ENCODE data around the gene MAPRE3. TPM values are rescaled to one million over a fixed set of nuclear protein-coding genes. Genes with fewer than 3 reads are reported as not detected.

MAPRE3 gene
- total and polyA plus RNA-seq, 3 experiments from 2014 or later: 2.0 to 3.0 (median 2.4) TPM

- POLR2A ChIA-PET: no interaction called here
- no peaks in the 10 kb centered on the region for H3K4me1 ChIP-seq (ENCODE audit: insufficient read depth, low read length)
- no peak overlapping the region for H3K4me3 Mint-ChIP-seq
- H3K9me3 Mint-ChIP-seq: no peaks in the 10 kb centered on the region
- H3K4me3 ChIP-seq (ENCODE audit: low read length): no peak overlapping the region
- H3K27ac ChIP-seq (ENCODE audit: low read depth, low read length): no peak overlapping the region
- H3K27me3 ChIP-seq (ENCODE audit: insufficient read depth, low read length, poor library complexity, severe bottlenecking): no peaks in the 10 kb centered on the region
- H3K27ac Mint-ChIP-seq: no peak overlapping the region
- H3K9me3 ChIP-seq (ENCODE audit: low read length): no peaks in the 10 kb centered on the region
- H3K4me1 Mint-ChIP-seq: no peaks in the 10 kb centered on the region
- CTCF ChIA-PET: no interaction called here
- DNase-seq: no peak
- H3K36me3 Mint-ChIP-seq: peaks cover 0 to 20% (median 3%) of the 10 kb centered on the region in 3 donors
- no peaks in the 10 kb centered on the region for H3K36me3 ChIP-seq (ENCODE audit: insufficient read depth, low read length)
- no peaks in the 10 kb centered on the region for H3K27me3 Mint-ChIP-seq
These were observed 51.0 kb downstream of the MAPRE3 start for GRCh38 chr2:27021253-27022049.

DNA sequence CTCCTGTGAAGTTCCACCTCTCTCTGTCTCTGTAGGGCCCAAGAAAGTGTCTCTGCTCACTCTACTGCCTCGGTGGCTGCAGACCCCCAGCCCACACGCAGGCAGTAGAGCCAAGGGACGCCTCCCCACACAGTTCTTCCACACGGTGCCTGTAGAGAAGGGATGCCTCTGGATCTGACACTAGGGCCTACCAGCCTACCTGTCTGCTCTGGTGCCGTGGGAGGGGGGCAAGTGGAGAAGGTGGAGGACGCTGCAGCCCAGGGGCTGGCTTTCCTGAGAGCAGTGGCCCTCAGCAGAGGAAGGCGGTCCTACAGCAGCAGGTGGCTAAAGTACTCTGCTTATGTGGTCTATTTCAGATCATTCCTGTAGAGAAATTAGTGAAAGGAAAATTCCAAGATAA, 53.3 kb downstream of the MAPRE3 start:
- Histone ChIP-seq H3K27me3 (ENCODE audit: insufficient read depth, low read length, poor library complexity, severe bottlenecking) (no peaks in the 10 kb centered on the region), H3K9me3 (ENCODE audit: low read length) (no peaks in the 10 kb centered on the region), H3K4me3 (ENCODE audit: low read length) (no peak overlapping the region), H3K27ac (ENCODE audit: low read depth, low read length) (no peak overlapping the region), H3K36me3 (ENCODE audit: insufficient read depth, low read length) (no peaks in the 10 kb centered on the region), H3K4me1 (ENCODE audit: insufficient read depth, low read length) (no peaks in the 10 kb centered on the region)
- POLR2A ChIA-PET: no interaction called here
- Mint-ChIP-seq H3K36me3 (peaks cover 0 to 27% (median 3%) of the 10 kb centered on the region in 3 donors), H3K4me1 (peaks cover 0 to 4% (median 4%) of the 10 kb centered on the region in 3 donors), H3K27me3 (no peaks in the 10 kb centered on the region), H3K9me3 (no peaks in the 10 kb centered on the region), H3K4me3 (no peak overlapping the region), H3K27ac (no peak overlapping the region)
- CTCF ChIA-PET: no interaction called here
- DNase-seq: no peak

- no peak for DNase-seq
- Mint-ChIP-seq H3K4me3 (no peak overlapping the region), H3K36me3 (peaks cover 0 to 28% (median 3%) of the 10 kb centered on the region in 3 donors), H3K4me1 (peaks cover 0 to 6% (median 4%) of the 10 kb centered on the region in 3 donors), H3K27ac (no peak overlapping the region), H3K9me3 (no peaks in the 10 kb centered on the region), H3K27me3 (no peaks in the 10 kb centered on the region)
- CTCF ChIA-PET: no interaction called here
- no peaks in the 10 kb centered on the region for H3K27me3 ChIP-seq (ENCODE audit: insufficient read depth, low read length, poor library complexity, severe bottlenecking)
- no peak overlapping the region for H3K27ac ChIP-seq (ENCODE audit: low read depth, low read length)
- POLR2A ChIA-PET: no interaction called here
- no peaks in the 10 kb centered on the region for H3K9me3 ChIP-seq (ENCODE audit: low read length)
- no peaks in the 10 kb centered on the region for H3K4me1 ChIP-seq (ENCODE audit: insufficient read depth, low read length)
- H3K4me3 ChIP-seq (ENCODE audit: low read length): no peak overlapping the region
- no peaks in the 10 kb centered on the region for H3K36me3 ChIP-seq (ENCODE audit: insufficient read depth, low read length)
These were observed 53.8 kb downstream of the MAPRE3 start for GRCh38 chr2:27024188-27024587.

DNA sequence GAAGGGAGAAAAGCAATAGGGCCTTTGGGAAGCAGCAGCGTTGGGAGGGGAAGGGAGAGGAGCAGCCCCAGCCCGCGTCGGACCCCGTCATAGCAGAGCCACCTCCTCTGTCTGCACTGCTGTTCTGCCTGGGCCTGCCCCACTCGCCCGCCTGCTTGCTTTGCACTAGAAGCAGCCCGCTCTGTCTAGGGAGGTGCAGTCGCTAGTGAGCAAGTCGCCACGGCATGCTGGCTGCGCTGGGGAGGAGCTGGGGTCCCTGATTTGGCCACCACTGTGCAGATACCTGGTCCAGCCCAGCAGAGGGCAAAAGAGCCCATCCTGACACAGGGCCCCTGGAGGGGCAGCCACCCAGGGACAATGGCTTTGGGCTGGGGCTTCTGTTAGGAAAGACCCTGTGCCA, 54.4 kb downstream of the MAPRE3 start:
- Mint-ChIP-seq H3K4me3 (no peak overlapping the region), H3K4me1 (peaks cover 0 to 13% (median 9%) of the 10 kb centered on the region in 3 donors), H3K36me3 (peaks cover 0 to 28% (median 5%) of the 10 kb centered on the region in 3 donors), H3K27ac (no peak overlapping the region), H3K9me3 (no peaks in the 10 kb centered on the region), H3K27me3 (no peaks in the 10 kb centered on the region)
- Histone ChIP-seq H3K4me3 (ENCODE audit: low read length) (no peak overlapping the region), H3K27me3 (ENCODE audit: insufficient read depth, low read length, poor library complexity, severe bottlenecking) (no peaks in the 10 kb centered on the region), H3K36me3 (ENCODE audit: insufficient read depth, low read length) (no peaks in the 10 kb centered on the region), H3K4me1 (ENCODE audit: insufficient read depth, low read length) (no peaks in the 10 kb centered on the region), H3K9me3 (ENCODE audit: low read length) (no peaks in the 10 kb centered on the region), H3K27ac (ENCODE audit: low read depth, low read length) (no peak overlapping the region)
- CTCF ChIA-PET: interaction anchor here (1.1 to 1.2 kb wide), 2 partner anchors 62 to 64 kb away, joined by 3 read pairs; partner anchors contain the start of gene KHK
- POLR2A ChIA-PET: interaction anchor here (0.7 kb wide), 1 partner anchor 25 kb away, joined by 3 read pairs; no protein-coding TSS in a partner anchor
- no peak for DNase-seq

DNA sequence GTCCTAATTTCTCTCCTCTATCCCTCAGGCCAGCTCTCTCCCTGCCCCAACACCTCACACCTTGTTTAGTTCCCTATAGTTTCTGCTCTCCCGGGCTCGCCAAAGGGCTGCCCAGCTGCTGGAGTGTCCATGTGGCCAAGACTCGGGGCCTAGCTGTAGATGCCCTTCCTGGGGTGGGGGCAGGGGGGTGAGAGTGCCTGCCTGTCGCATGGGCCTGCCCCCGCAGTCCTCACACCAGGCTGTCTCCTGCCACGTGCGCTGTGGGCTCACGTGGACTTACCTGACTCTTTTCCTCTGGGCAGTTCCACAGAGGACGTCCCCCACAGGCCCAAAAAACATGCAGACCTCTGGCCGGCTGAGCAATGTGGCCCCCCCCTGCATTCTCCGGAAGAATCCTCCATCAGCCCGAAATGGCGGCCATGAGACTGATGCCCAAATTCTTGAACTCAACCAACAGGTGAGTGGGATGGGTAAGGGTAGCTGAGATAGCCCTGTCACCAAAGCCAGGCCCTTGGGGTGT, 54.9 kb downstream of the MAPRE3 start:
- H3K9me3 ChIP-seq (ENCODE audit: low read length): no peaks in the 10 kb centered on the region
- CTCF ChIA-PET: interaction anchor here (1.1 to 1.2 kb wide), 2 partner anchors 61 to 64 kb away, joined by 3 read pairs; partner anchors contain the start of gene KHK
- H3K4me3 Mint-ChIP-seq: no peak overlapping the region
- POLR2A ChIA-PET: interaction anchor here (0.7 kb wide), 1 partner anchor 24 kb away, joined by 3 read pairs; no protein-coding TSS in a partner anchor
- H3K9me3 Mint-ChIP-seq: no peaks in the 10 kb centered on the region
- no peaks in the 10 kb centered on the region for H3K27me3 ChIP-seq (ENCODE audit: insufficient read depth, low read length, poor library complexity, severe bottlenecking)
- peaks cover 0 to 28% (median 5%) of the 10 kb centered on the region in 3 donors for H3K36me3 Mint-ChIP-seq
- no peak overlapping the region for H3K27ac ChIP-seq (ENCODE audit: low read depth, low read length)
- no peaks in the 10 kb centered on the region for H3K36me3 ChIP-seq (ENCODE audit: insufficient read depth, low read length)
- H3K4me1 Mint-ChIP-seq: peaks cover 2 to 18% (median 14%) of the 10 kb centered on the region in 3 donors
- no peak for DNase-seq
- no peaks in the 10 kb centered on the region for H3K27me3 Mint-ChIP-seq
- no peak overlapping the region for H3K4me3 ChIP-seq (ENCODE audit: low read length)
- H3K27ac Mint-ChIP-seq: peak overlapping the region in 1 of 8 donors; percentile 64
- H3K4me1 ChIP-seq (ENCODE audit: insufficient read depth, low read length): no peaks in the 10 kb centered on the region

DNA sequence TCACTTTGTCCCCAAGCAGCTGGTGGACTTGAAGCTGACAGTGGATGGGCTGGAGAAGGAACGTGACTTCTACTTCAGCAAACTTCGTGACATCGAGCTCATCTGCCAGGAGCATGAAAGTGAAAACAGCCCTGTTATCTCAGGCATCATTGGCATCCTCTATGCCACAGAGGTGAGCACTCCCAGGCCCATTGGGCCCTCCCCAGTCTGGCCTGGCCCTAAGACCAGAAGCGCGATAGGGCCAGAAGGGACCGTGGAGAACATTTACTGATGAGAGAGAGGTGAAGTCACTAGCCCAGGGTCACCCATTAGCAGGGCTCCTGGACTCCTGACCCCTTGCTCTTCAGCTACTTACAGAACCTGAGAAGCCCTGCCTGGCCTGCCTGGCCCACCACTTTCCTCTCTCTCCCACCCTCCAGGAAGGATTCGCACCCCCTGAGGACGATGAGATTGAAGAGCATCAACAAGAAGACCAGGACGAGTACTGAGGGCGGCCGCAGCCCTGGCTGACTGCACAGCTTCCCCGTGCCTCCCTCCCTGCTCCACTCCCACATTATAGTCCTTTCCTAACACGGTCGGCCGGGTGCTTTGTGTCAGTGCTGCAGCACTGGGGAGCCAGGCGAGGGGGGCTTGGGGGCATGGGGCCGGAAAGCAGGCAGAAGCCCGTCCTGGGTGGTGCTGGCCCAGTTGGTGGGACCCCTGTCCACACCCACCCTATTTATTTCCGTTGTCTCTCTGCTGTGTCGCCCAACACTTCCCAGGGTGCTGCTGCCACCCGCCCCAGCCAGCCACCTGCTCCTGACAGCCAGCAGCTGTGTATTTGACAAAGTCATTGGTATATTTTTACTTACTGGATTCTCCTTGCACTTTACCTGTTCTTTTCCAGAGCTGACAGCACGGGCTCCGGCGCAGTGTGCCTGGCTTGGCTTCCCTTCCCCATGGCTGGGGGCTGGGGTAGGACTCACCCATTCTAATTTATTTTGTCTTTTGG, 55.7 kb downstream of the MAPRE3 start:
- no peaks in the 10 kb centered on the region for H3K9me3 Mint-ChIP-seq
- peak overlapping the region in 1 of 8 donors; percentile 64 for H3K27ac Mint-ChIP-seq
- H3K4me1 Mint-ChIP-seq: peaks cover 5 to 22% (median 22%) of the 10 kb centered on the region in 3 donors
- H3K36me3 Mint-ChIP-seq: peaks cover 0 to 28% (median 5%) of the 10 kb centered on the region in 3 donors
- Histone ChIP-seq H3K36me3 (ENCODE audit: insufficient read depth, low read length) (no peaks in the 10 kb centered on the region), H3K4me3 (ENCODE audit: low read length) (no peak overlapping the region), H3K4me1 (ENCODE audit: insufficient read depth, low read length) (no peaks in the 10 kb centered on the region), H3K9me3 (ENCODE audit: low read length) (no peaks in the 10 kb centered on the region), H3K27ac (ENCODE audit: low read depth, low read length) (no peak overlapping the region), H3K27me3 (ENCODE audit: insufficient read depth, low read length, poor library complexity, severe bottlenecking) (no peaks in the 10 kb centered on the region)
- CTCF ChIA-PET: interaction anchor here (1.2 kb wide), 1 partner anchor 65 kb away, joined by 3 read pairs; no protein-coding TSS in a partner anchor
- DNase-seq: no peak
- POLR2A ChIA-PET: no interaction called here
- no peaks in the 10 kb centered on the region for H3K27me3 Mint-ChIP-seq
- H3K4me3 Mint-ChIP-seq: no peak overlapping the region

- H3K27ac ChIP-seq (ENCODE audit: low read depth, low read length): no peak overlapping the region
- no peaks in the 10 kb centered on the region for H3K9me3 ChIP-seq (ENCODE audit: low read length)
- Mint-ChIP-seq H3K27me3 (no peaks in the 10 kb centered on the region), H3K4me1 (peaks cover 7 to 33% (median 31%) of the 10 kb centered on the region in 3 donors), H3K4me3 (no peak overlapping the region), H3K27ac (peak overlapping the region in 1 of 8 donors; percentile 48), H3K9me3 (no peaks in the 10 kb centered on the region), H3K36me3 (peaks cover 0 to 30% (median 5%) of the 10 kb centered on the region in 3 donors)
- no peaks in the 10 kb centered on the region for H3K4me1 ChIP-seq (ENCODE audit: insufficient read depth, low read length)
- H3K4me3 ChIP-seq (ENCODE audit: low read length): no peak overlapping the region
- no peak for DNase-seq
- ChIA-PET POLR2A (no interaction called here), CTCF (no interaction called here)
- no peaks in the 10 kb centered on the region for H3K36me3 ChIP-seq (ENCODE audit: insufficient read depth, low read length)
- H3K27me3 ChIP-seq (ENCODE audit: insufficient read depth, low read length, poor library complexity, severe bottlenecking): no peaks in the 10 kb centered on the region
These were observed 56.8 kb downstream of the MAPRE3 start for GRCh38 chr2:27027211-27027651.
